Right renal cortex interstitium (tissue), 3 donors: ENCODE measurements around the gene PDGFA. TPM values are rescaled to one million over a fixed set of nuclear protein-coding genes. Genes with fewer than 3 reads are reported as not detected.

ENCODE experiments used
- DNase-seq, 3 donors: peaks; one replicate each; pipeline ENCODE4 v3.0.0-alpha.2; 2013; ENCODE audit warnings: low read depth in 3 of 3, low spot score in 2 of 3
- polyA plus RNA-seq, 3 donors: library from polyadenylated mRNA; unstranded; fragments of 120-200 nt; gene quantifications; one replicate each; pipeline ENCODE4 v1.2.1, GENCODE V29; 2013; ENCODE audit not compliant: insufficient read length in 3 of 3

Gene PDGFA
- polyA plus RNA-seq, 3 donors: 38.1 to 47.6 (median 44.8) TPM

- no peak for DNase-seq
Measured at GRCh38 chr7:452226-452751, 67.4 kb downstream of the PDGFA start.

GRCh38 chr7:451255-452225 lies 68.1 kb downstream of the PDGFA start:
- DNase-seq: no peak

- no peak for DNase-seq
Measured at GRCh38 chr7:450741-451140, 68.9 kb downstream of the PDGFA start.

GRCh38 chr7:450036-450435 lies 69.6 kb downstream of the PDGFA start:
- no peak for DNase-seq

- no peak for DNase-seq
Measured at GRCh38 chr7:449324-450019, 70.2 kb downstream of the PDGFA start.

GRCh38 chr7:447523-447922 lies 72.1 kb downstream of the PDGFA start:
- no peak for DNase-seq

Other genes with a start within 250 kb of the PDGFA start
- not detected for gene FOXL3, start 229.7 kb downstream of the PDGFA start, polyA plus RNA-seq
- gene DNAAF5, start 206.9 kb upstream of the PDGFA start, polyA plus RNA-seq: 10 to 100 TPM; 27.7 to 29.2 (median 28.0) TPM
- gene PRKAR1B, start 207.4 kb upstream of the PDGFA start, polyA plus RNA-seq: 10 to 100 TPM; 34.9 to 40.7 (median 38.4) TPM